Gastroesophageal sphincter (tissue), 4 donors: Measurements from ENCODE around the gene ETAA1. TPM values are rescaled to one million over a fixed set of nuclear protein-coding genes. Genes with fewer than 3 reads are reported as not detected.

ENCODE experiments used
- ATAC-seq: fragments of 150-250 bp; one replicate; pipeline ENCODE4 v1.9.1; 2016; ENCODE audit warnings: mild to moderate bottlenecking, moderate library complexity
- H3K27ac ChIP-seq, 4 donors: fragments of 200-600 bp; sonication (generic) in 3 of 4; 1 replicate in 3 of 4; 2 replicates in 1 of 4; pipeline ENCODE4 v1.5.1; 2016 to 2019
- H3K27me3 ChIP-seq: fragments of 200-600 bp; sonication (generic); one replicate; pipeline ENCODE4 v1.5.1; 2019
- H3K36me3 ChIP-seq, 2 donors: fragments of 200-600 bp; sonication (generic); one replicate each; pipeline ENCODE4 v1.5.1; 2019; ENCODE audit warnings: control low read depth in 1 of 2
- H3K4me1 ChIP-seq, 3 donors: fragments of 200-600 bp; sonication (generic); 1 replicate in 2 of 3; 2 replicates in 1 of 3; pipeline ENCODE4 v1.5.1; 2016 to 2019; ENCODE audit warnings: control low read depth in 2 of 3
- H3K4me3 ChIP-seq, 2 donors: fragments of 200-600 bp; sonication (generic); one replicate each; pipeline ENCODE4 v1.5.1; 2019; ENCODE audit warnings: mild to moderate bottlenecking in 1 of 2, moderate library complexity in 1 of 2
- H3K9me3 ChIP-seq, 3 donors: fragments of 200-600 bp; sonication (generic); one replicate each; pipeline ENCODE4 v1.5.1; 2017 to 2019; ENCODE audit warnings: control low read depth in 2 of 3
- EP300 ChIP-seq: sonication (generic); formaldehyde crosslinking; IDR thresholded peaks from one replicate; pipeline ENCODE4 v1.6.1; 2017; ENCODE audit warnings: antibody characterized with exemption, mild to moderate bottlenecking
- POLR2A ChIP-seq, 2 donors: fragments of 450-650 bp; IDR thresholded peaks; one replicate each; pipeline ENCODE4 v1.6.1; 2017; ENCODE audit warnings: antibody characterized with exemption in 2 of 2, mild to moderate bottlenecking in 2 of 2, moderate library complexity in 1 of 2
- POLR2AphosphoS5 ChIP-seq: sonication (generic); formaldehyde crosslinking; IDR thresholded peaks from one replicate; pipeline ENCODE4 v1.6.1; 2017; ENCODE audit warnings: antibody characterized with exemption
- WGBS, 2 donors: methylation state at CpG; one replicate each; pipeline ENCODE4 v1.1.5; 2018; ENCODE audit warnings: low coverage in 1 of 2; 5-methylcytosine and 5-hydroxymethylcytosine counted together
- total RNA-seq, 4 donors: library from RNA; depleted of rRNA; stranded (reverse); fragments of >200 nt; gene quantifications; one replicate each; pipeline ENCODE4 v1.1.0, GENCODE V29; 2016
- TF ChIP-seq, protein P1 (sequence below), 4 experiments: fragments of 200-600 bp in 2 of 4; fragments of 450-650 bp in 2 of 4; sonication (generic) in 1 of 4; IDR thresholded peaks; one replicate each; pipeline ENCODE4 v1.5.1; 2017 to 2019; ENCODE audit warnings: antibody characterized with exemption in 4 of 4, mild to moderate bottlenecking in 2 of 4, moderate library complexity in 2 of 4

The ETAA1 gene
- total RNA-seq, 4 donors from 2014 or later: 16.6 to 26.6 (median 23.0) TPM

DNA sequence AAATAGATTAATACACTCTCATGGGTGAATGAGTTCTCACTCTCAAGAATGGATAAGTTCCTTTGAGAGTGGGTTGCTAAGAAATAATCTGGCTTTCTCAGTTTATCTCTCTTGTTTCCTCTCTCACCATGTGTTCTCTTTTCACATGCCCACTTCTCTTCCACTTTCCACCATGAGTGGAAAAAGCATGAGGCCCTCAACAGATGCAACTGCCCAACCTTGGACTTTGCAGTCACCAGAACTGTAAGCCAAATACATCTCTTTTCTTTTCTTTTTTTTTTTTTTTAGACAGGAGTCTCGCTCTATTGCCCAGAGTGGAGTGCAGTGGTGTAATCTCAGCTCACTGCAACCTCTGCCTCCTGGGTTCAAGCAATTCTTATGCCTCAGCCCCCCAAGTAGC lies 18.1 kb upstream of the ETAA1 start:
- TF ChIP-seq POLR2AphosphoS5: no peak
- no peaks in the 10 kb centered on the region for H3K27me3 ChIP-seq
- H3K27ac ChIP-seq: no peak overlapping the region
- WGBS, 2 donors: 100% methylated on average over 1 of the region's 1 CpG
- no peaks in the 10 kb centered on the region for H3K36me3 ChIP-seq
- H3K4me1 ChIP-seq: no peaks in the 10 kb centered on the region
- no peak for ATAC-seq
- H3K9me3 ChIP-seq: peaks cover 0 to 5% (median 0%) of the 10 kb centered on the region in 3 donors
- no peak overlapping the region for H3K4me3 ChIP-seq

DNA sequence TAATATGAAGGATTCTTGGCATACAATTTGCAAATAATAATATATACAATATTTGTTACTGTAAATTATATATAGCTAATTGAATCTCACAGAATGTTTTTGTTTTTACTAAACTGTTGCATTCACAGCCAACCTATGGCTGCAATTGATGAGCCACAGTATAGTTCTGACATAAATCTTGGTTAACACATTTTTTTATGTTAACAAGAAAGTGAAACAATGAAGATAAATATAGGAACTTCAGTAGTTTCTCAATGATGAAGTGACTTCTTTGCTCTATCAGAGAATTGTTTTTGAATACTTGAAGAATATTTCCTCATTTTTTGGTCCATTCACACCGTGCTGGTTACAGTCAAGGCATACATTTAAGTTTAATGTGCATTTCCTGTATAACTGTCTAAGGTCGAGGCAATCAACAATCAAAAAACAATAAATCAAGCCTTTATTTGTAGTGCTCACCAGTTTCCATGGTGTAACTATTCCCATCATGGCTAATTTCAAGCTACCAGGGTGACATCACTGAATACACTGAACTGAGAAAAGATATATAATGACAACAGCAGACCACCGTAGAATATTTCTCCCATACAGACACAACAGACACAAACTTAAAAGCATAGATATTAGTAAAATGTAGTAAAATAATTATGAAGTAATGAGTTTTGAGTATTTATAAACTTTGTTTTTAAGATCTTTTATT lies 12.9 kb upstream of the ETAA1 start:
- Histone ChIP-seq H3K27ac (no peak overlapping the region), H3K9me3 (peaks cover 0 to 2% (median 0%) of the 10 kb centered on the region in 3 donors), H3K27me3 (no peaks in the 10 kb centered on the region), H3K4me3 (no peak overlapping the region), H3K4me1 (peaks cover 3 to 12% (median 8%) of the 10 kb centered on the region in 3 donors), H3K36me3 (no peaks in the 10 kb centered on the region)
- WGBS, 2 donors: 46 to 69% methylated on average over 3 of the region's 3 CpGs
- no peak for ATAC-seq
- TF ChIP-seq, protein P1, sequence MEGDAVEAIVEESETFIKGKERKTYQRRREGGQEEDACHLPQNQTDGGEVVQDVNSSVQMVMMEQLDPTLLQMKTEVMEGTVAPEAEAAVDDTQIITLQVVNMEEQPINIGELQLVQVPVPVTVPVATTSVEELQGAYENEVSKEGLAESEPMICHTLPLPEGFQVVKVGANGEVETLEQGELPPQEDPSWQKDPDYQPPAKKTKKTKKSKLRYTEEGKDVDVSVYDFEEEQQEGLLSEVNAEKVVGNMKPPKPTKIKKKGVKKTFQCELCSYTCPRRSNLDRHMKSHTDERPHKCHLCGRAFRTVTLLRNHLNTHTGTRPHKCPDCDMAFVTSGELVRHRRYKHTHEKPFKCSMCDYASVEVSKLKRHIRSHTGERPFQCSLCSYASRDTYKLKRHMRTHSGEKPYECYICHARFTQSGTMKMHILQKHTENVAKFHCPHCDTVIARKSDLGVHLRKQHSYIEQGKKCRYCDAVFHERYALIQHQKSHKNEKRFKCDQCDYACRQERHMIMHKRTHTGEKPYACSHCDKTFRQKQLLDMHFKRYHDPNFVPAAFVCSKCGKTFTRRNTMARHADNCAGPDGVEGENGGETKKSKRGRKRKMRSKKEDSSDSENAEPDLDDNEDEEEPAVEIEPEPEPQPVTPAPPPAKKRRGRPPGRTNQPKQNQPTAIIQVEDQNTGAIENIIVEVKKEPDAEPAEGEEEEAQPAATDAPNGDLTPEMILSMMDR (IDR thresholded peaks at IDR 0.05): no peak
- no peak for TF ChIP-seq POLR2AphosphoS5
- TF ChIP-seq EP300: no peak
- no peak for TF ChIP-seq POLR2A (IDR thresholded peaks at IDR 0.05)

DNA sequence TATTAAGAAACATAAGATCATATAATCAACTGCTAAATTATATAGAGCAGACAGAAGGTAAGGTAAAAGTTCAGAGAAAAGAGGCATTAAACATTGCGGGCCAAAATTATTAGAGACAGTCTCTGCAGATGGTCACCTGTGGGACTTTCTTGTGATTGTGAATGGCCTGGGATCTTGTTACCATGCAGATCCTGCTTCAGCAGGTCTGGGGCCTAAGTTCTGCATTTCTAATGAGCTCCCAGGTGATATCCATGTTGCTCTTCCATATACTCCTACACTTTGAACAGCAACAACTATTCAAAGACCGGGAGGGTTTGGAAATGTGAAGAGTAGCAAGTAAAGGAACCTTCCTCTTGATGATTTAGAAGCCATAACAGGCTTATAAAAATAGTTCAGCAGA lies 8.5 kb upstream of the ETAA1 start:
- no peaks in the 10 kb centered on the region for H3K36me3 ChIP-seq
- ATAC-seq: no peak
- H3K4me3 ChIP-seq: no peak overlapping the region
- TF ChIP-seq POLR2AphosphoS5 (no peak), POLR2A (IDR thresholded peaks at IDR 0.05) (no peak), EP300 (no peak)
- TF ChIP-seq, protein P1 (IDR thresholded peaks at IDR 0.05): no peak
- H3K27me3 ChIP-seq: no peaks in the 10 kb centered on the region
- H3K9me3 ChIP-seq: no peaks in the 10 kb centered on the region
- peak overlapping the region; percentile 49 to 76 (median 69) for H3K27ac ChIP-seq
- peaks cover 10 to 22% (median 17%) of the 10 kb centered on the region in 3 donors for H3K4me1 ChIP-seq
- 88 to 95% methylated on average over 2 of the region's 2 CpGs for WGBS, 2 donors

DNA sequence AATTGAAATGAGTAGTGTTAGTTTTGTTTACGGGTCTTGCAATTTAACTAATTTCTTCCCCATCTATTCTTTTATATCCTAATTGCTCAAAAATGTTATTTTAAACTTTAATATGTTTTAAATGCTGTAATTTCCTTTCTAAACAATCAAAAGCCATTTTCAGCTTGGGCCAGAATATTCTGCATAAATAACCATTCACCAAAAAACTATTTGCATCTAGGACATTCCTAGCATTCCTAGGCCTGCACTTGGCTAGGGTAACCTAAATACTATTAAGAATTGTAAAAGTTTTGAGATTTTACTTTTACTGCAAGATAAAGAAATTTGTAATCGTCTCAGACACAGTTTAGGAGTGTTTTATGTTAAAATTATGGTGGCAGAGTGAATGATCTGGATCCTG lies 7.8 kb upstream of the ETAA1 start:
- ATAC-seq: peak; percentile 60
- H3K27me3 ChIP-seq: no peaks in the 10 kb centered on the region
- no peaks in the 10 kb centered on the region for H3K36me3 ChIP-seq
- no peak overlapping the region for H3K4me3 ChIP-seq
- H3K4me1 ChIP-seq: peaks cover 10 to 22% (median 17%) of the 10 kb centered on the region in 3 donors
- no peaks in the 10 kb centered on the region for H3K9me3 ChIP-seq
- H3K27ac ChIP-seq: peak overlapping the region; percentile 49 to 76 (median 69)
- TF ChIP-seq, protein P1 (IDR thresholded peaks at IDR 0.05): no peak
- TF ChIP-seq POLR2A (IDR thresholded peaks at IDR 0.05) (no peak), EP300 (no peak), POLR2AphosphoS5 (peak; percentile 64)
- 13 to 31% methylated on average over 2 of the region's 2 CpGs for WGBS, 2 donors

DNA sequence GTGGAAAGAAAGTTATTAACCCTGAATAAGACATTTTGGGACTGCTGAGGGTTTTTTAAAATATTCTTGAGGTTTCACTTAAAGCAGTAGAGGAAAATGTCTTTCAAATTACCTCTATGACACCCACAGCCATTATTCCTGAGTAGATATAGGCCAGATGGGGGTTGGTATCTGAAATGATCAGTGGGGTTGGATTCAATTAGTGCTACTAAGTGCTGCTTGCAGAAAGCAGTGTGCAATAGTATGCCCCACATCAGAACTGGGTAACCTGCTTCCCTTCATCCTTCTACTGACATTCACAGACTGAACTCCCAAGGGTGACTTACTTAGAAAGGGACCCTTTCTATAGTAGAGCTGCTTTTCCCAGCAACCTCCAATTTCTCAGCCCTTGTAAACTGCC lies 7.3 kb upstream of the ETAA1 start:
- no peaks in the 10 kb centered on the region for H3K36me3 ChIP-seq
- H3K4me1 ChIP-seq: peaks cover 10 to 22% (median 17%) of the 10 kb centered on the region in 3 donors
- no peak overlapping the region for H3K4me3 ChIP-seq
- ATAC-seq: no peak
- no peaks in the 10 kb centered on the region for H3K9me3 ChIP-seq
- peak overlapping the region; percentile 49 to 76 (median 69) for H3K27ac ChIP-seq
- no peaks in the 10 kb centered on the region for H3K27me3 ChIP-seq
- TF ChIP-seq EP300: no peak
- no peak for TF ChIP-seq POLR2A (IDR thresholded peaks at IDR 0.05)
- TF ChIP-seq POLR2AphosphoS5: no peak
- TF ChIP-seq, protein P1 (IDR thresholded peaks at IDR 0.05): no peak
